Fibroblast of upper back skin (primary cell): ENCODE results near the gene CTXN2.
A peak's percentile ranks its signal among the peaks of the same experiment; 100 is the strongest.

Source experiments
- DNase-seq: peaks from one replicate; pipeline ENCODE4 v3.0.0-alpha.2; 2013

CTXN2 gene

DNA sequence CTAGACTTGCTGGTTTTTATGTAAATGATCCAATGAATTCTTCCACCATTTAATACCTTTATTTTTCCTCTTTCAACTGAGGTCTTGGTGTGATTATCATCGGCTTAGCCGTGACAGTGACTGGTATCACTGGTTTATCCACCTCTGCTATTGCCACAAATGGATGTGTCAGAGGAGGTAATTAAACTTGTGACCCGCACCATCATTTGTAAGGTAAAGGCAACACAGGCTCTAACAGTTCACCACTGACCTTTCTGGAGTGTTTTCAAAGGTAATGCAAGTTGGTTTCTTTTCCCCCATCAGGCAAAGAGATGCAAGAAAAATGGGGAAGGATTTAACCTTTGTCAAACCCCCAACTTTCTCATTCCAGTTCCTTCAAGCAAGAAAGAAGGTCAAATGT lies 34.3 kb downstream of the CTXN2 start:
- no peak for DNase-seq

DNA sequence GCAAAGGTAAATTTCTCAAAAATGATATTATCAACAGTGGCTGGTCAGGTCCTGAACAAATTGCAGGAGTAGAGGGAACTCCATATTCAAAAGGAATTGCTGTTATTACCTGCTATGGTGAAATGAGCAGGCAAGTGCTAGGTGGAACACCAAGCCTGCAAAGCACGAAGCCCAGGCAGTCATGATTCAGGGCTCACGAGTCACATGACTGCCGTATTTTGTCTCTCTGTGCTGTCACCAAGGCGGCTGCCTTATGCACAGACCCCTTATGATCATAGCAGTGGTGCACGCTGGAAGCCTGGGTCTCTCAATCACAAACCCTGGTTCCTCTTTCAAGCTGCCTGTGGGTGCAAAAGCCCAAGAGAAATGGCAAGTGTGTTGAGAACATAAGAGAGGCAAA lies 39.0 kb downstream of the CTXN2 start:
- no peak for DNase-seq

DNA sequence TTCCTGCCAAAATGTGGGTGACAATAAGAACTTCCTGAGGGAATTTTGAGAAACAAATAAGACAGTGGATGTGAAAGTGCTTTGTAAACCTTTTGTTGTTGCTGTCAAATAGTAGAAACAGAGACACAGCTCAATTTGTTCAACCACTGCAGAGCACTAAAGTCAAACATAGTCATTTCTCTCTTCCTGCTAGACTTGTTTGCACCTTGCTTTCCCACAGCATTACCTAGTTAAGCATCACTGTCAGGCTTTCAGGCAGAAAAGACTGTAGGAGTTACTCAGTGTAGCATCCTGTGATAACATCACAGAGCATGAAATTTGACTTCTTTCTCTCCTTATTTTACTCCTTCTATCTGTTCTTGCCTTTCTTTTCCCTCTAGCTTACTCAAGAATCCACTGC lies 41.8 kb downstream of the CTXN2 start:
- no peak for DNase-seq

DNA sequence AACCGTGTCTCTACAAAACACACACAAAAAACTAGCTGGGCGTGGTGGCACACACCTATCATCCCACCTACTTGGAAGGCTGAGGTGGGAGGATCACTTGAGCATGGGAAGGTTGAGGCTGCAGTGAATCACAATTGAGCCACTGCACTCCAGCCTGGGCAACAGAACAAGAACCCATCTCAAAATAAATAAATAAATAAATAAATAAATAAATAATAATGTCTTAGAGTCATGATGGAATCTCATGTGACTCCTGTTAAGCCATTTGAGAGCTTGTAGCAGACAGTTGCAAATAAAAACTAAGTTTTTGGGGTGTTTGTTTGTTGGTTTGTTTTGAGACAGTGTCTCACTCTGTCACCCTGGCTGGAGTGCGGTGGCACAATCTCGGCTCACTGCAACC lies 47.9 kb downstream of the CTXN2 start:
- DNase-seq, result no peak

DNA sequence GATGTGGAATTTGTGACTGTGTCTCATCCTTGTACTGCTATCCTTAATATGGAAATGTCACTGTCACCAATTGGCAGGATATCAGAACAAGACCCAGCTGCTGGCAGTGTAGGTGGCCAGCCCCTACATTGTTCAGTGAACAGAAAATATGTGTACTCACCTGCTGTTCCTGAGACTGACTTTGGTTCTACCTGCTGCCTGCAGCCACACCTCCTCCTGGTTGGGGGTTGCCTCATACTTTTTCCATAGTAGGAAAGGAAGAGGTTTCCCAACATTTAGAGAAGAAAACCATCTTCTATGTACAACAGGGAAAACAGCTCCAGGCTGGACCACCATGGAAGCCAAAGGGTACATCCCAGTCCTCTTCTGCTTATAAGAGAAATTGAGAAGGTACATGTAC lies 50.5 kb downstream of the CTXN2 start:
- no peak for DNase-seq

DNA sequence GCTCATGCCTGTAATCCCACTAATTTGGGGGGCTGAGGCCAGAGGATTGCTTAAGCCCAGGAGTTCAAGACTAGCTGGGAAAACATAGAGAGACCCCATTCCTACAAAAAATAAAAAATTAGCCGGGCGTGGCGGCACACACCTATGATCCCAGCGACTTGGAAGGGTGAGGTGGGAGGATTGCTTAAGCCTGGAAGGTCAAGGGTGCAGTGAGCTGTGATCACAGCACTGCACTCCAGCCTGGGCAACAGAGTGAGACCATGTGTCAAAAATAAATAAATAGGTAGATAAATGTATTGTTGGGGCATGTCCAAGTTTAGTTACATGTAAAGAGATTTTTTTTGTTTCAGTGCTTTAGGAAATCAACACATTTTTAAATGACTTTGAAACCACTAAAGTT lies 51.1 kb downstream of the CTXN2 start:
- no peak for DNase-seq

DNA sequence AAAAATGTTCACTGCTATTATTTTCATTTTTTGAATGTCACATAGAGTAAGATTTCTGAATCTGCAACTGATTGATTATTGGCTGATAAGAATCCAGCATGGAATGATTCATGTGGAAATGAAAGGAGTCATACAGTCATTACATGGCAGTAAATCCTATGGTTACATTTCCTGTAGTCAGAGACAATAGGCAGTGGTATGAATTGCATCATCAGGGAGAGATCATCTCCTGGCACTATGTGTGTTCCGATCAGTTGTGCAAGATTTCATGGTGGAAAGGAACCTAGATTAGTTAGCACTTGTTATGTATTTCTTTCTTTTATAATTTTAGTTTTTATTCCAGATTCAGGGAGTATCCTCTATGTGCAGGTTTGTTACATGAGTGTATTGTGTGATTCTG lies 53.5 kb downstream of the CTXN2 start:
- DNase-seq, result peak; percentile 37

DNA sequence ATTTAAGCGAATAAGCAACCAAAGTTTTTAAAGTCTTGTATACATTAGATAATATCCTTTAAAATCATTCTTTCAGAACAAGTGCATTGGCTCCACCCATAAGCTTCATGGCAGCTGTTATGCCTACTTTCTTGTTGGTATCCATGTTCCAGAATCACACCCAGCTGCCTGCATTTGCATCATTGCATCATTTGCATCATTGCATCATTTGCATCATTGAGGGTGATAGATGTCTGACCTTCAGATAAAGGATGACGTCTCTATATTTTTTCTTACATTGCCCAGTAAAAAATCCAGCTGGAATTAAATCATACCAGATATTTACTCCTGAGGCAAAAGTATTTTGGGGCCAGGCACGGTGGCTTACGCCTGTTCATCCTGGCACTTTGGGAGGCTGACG lies 56.9 kb downstream of the CTXN2 start:
- DNase-seq, result no peak

DNA sequence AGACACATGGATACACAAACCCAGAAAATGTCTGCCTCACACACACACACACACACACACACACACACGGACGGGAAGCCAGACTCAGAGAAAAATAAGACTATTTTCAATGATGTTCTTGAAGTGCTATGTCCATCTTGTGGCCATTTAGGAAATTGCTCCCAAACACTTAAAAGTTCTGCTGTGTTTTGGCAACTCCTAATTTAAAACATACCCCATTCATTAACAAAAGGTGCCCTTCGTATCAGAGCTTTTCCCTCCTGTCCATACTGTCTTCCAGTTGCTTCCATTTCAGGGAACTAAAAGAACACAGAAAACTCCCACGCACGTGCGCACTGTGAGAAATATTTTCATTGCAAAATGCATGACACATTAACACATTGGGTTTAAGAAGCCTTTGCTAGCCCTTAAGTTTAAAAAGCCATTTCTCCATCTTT lies 59.2 kb downstream of the CTXN2 start:
- DNase-seq, result peak; percentile 77

DNA sequence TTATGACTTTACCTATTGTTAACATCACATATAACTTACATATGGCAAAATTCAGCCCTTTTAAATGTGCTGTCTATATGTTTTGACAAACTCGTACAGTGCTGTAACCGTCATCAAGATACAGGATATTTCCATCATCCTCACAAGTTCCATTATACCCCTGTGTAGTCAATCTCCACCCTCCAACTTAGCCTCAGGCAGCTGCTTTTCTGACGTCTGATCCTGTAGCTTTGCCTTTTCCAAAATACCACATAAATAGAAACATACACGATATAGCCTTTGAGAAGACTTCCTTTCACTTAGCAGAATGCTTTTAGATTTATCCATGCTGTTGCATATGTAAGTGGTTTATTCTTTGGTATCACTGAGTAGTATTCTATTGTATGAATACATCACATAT lies 61.7 kb downstream of the CTXN2 start:
- no peak for DNase-seq
